Skin of body (tissue), 2 donors: Measurements from ENCODE around the gene SYTL4. TPM values are rescaled to one million over a fixed set of nuclear protein-coding genes. Genes with fewer than 3 reads are reported as not detected.

Experiments
- DNase-seq: peaks from one replicate; lab custom pipeline; 2025; lab: John Stamatoyannopoulos, UW
- total RNA-seq: library from RNA; depleted of rRNA; stranded (reverse); fragments of >200 nt; gene quantifications from one replicate; pipeline ENCODE4 v1.2.3, GENCODE V29; 2014

SYTL4 gene
- total RNA-seq, 1 donor from 2014 or later, result 3.8 TPM

GRCh38 chrX:100648458-100649417 is 83.2 kb downstream of the SYTL4 start:
- peak; percentile 88 for DNase-seq

DNA sequence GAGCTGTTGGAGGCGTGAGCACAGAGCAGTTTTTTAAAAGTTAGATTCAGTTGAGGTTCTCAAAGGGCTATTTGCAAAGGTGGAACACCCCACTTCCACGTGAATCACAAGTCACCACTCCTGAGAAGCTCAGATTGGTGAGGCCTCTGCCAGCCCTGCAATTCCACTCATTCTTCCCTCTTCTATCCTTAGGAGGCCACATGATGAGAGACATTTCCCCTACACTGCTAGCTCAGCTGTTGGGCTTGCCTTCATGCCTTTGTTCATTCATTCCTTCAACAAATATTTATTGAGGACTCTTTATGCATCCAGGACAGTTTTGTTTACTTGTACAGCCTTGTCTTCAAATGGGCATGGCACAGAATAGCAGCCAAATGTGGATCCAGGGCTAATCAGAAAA is 84.2 kb downstream of the SYTL4 start:
- no peak for DNase-seq

- peak; percentile 33 for DNase-seq
These were observed 84.8 kb downstream of the SYTL4 start for GRCh38 chrX:100647095-100647494.

GRCh38 chrX:100645106-100645505 is 86.8 kb downstream of the SYTL4 start:
- no peak for DNase-seq

DNA sequence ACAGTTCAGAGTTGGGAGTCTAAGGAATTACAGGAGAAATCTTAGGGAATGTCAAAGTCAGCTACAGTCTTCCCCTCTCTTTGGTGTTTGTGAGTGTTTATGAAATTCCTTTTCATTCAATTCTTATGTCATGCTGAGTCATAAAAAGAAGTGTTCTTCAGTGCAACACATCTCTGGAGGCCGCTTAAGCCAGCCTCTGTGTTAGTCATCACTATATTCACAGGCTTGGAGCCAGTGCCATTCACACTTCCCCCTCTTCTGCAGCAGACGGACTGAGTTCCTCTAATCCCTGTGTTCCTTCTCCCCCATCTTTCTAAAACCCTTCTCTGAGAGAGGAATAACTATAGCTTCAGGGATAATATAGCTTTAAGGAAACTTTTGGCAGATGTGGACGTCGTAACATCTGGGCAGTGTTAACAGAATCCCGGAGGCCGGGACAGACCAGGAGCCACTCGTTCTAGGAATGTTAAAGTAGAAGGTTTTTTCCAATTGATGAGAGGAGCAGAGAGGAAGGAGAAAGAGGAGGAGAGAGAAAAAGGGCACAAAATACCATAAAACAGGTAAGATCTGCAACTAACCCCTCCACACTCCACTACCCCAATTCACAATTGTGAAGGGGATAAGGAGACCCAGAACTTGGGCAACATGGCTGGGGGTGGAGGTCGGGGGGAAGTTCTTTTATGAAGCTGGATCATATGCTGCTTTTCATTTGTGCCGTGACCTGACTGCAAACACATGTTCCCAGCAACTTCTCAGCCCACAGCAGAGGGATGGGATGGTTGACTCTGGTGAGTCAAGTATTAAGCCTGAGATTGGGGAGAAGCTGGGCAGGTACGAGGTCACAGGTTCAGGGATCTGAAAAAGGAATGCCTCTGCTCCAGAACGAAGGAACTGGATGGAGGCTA is 87.7 kb downstream of the SYTL4 start, which contains the start of gene SRPX2:
TSS of gene SRPX2 (plus strand) at position 244 of the 905 bp plus-strand sequence. CDS start 2,124 bp downstream, outside the sequence.
- peak; percentile 77 for DNase-seq

DNA sequence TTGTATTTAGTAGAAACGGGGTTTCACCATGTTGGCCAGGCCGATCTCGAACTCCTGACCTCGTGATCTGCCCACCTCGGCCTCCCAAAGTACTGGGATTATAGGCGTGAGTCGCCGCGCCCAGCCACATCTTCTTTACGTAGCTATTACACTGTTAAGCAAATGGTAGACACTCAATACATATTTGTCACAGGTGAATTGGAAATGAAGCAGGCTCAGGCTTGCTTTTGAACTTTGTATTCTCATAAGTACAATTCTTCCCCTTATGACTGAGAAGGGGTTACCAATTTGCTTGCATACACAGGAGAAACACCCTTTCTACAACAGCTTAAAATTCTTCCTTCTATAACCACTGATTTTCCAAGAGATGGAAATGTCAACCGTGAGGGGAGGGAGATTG is 88.7 kb downstream of the SYTL4 start:
- no peak for DNase-seq

GRCh38 chrX:100642290-100642689 is 89.6 kb downstream of the SYTL4 start:
- no peak for DNase-seq

DNA sequence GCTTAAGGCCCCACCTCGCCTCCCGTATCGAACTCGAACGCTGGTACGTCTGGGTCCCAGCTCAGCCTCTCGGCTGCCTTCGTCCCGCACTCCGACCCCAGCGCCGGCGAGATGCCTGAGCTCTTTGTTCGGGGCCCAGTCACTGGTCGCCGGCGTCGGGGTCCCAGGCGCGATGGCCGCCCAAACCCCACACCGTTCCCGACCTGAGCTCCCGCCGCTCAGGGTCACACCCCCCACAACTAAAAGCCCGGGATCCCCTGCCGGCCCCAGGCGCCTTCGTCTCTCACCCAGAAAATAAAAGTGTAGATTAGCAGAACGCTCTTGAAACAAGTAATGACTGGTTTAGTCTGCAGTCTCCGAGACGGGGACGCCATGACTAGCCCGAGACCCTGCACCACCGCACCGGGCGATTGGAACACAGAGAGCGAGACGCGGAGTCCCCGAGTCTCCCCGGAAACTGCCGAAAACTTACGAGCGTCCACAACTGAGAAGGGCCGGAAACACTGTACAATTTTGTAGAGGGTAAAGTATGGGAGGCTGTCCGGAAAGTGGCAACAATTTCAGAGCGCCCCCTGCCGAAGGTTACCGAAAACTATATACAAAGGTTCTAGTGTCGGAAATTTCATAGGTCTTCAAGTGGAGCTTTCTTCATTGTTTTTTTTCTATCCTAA is 95.5 kb downstream of the SYTL4 start, which contains the start of gene TSPAN6:
TSS of gene TSPAN6 (minus strand) at position 486 of the 671 bp plus-strand sequence. CDS start at position 374, 112 bp downstream.
- peak; percentile 77 for DNase-seq

GRCh38 chrX:100635989-100636320 is 96.0 kb downstream of the SYTL4 start:
- no peak for DNase-seq

DNA sequence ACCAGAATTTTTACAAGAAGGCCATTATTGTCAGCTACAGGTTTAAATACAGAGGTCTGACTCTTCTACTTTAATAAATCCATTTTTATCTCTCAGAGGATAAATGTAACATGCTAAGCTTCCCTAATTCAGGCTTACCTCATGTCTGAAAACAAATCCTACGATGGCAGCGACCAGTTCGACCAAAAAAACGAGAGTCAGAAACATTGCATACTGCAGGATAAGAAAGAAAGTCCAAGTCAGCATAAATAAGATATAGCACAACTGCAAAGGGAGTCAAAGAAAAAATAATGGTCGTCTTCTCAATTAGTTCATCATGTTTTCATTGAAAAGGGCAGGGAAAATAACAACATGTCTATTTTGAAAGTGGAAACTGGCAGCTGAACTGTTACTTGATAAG is 96.9 kb downstream of the SYTL4 start:
- no peak for DNase-seq

GRCh38 chrX:100625985-100626491 is 105.9 kb downstream of the SYTL4 start:
- DNase-seq, result no peak

Other genes starting within 250 kb of the SYTL4 start
- 19.6 TPM for gene TNMD, start 147.2 kb downstream of the SYTL4 start, total RNA-seq
- gene TSPAN6, start 95.3 kb downstream of the SYTL4 start, total RNA-seq, result 29.3 TPM
- 11.2 TPM for gene SRPX2, start 87.9 kb downstream of the SYTL4 start, total RNA-seq
- 8.9 TPM for gene CSTF2, start 88.3 kb upstream of the SYTL4 start, total RNA-seq
- gene NOX1, start 142.2 kb upstream of the SYTL4 start, total RNA-seq, result not detected
- gene XKRX, start 196.8 kb upstream of the SYTL4 start, total RNA-seq, result 7.6 TPM
- gene ARL13A, start 237.6 kb upstream of the SYTL4 start, total RNA-seq, result not detected